Pulmonary artery endothelial cell (primary cell): Measurements from ENCODE around the gene BHLHE23. TPM values are rescaled to one million over a fixed set of nuclear protein-coding genes. Genes with fewer than 3 reads are reported as not detected.

Experiments
- DNase-seq: peaks from one replicate; pipeline ENCODE4 v3.0.0-alpha.2; 2011; ENCODE audit warnings: low read depth, low spot score
- total RNA-seq: library from RNA; depleted of rRNA; stranded (reverse); fragments of >200 nt; gene quantifications from 2 replicates; pipeline ENCODE4 v1.2.3, GENCODE V29; 2014

Gene BHLHE23
- total RNA-seq, 1 donor from 2014 or later, result not detected

DNA sequence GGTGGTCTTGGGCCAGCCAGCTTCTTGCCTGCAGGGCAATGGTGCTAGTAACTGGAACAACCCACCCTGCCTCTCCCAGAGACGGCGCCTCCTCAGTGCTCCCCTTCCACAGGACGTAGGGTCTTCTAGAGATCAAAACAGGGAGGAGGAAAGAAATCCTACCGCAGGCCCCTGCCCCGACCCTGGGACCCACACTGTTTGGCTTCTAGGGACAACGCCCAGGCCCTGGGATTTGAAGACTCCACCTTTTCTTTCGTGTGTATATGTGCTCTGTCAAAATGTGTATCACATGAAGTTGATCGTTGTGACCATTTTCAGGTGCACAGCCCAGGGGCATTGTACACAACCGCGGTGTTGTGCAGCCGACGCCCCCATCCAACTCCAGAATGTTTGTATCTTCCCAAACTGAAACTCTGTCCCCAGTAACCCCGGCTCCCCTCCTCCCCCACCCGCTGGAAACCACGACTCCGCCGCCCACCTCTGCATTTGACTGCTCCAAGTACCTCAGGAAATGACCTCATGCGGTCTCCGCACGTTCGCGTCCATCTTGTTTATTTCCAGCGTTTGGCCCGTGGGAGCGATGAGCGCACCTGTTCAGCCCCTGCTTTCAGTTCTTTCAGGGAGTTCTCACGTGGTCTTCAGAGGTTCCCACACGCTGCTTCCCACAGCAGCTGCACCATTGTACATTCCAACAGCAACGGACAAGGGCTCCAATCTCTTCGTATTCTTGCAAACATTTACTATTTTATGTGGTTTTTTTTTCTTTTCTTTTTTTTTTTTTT, 3.4 kb upstream of the BHLHE23 start:
- DNase-seq, result no peak

DNA sequence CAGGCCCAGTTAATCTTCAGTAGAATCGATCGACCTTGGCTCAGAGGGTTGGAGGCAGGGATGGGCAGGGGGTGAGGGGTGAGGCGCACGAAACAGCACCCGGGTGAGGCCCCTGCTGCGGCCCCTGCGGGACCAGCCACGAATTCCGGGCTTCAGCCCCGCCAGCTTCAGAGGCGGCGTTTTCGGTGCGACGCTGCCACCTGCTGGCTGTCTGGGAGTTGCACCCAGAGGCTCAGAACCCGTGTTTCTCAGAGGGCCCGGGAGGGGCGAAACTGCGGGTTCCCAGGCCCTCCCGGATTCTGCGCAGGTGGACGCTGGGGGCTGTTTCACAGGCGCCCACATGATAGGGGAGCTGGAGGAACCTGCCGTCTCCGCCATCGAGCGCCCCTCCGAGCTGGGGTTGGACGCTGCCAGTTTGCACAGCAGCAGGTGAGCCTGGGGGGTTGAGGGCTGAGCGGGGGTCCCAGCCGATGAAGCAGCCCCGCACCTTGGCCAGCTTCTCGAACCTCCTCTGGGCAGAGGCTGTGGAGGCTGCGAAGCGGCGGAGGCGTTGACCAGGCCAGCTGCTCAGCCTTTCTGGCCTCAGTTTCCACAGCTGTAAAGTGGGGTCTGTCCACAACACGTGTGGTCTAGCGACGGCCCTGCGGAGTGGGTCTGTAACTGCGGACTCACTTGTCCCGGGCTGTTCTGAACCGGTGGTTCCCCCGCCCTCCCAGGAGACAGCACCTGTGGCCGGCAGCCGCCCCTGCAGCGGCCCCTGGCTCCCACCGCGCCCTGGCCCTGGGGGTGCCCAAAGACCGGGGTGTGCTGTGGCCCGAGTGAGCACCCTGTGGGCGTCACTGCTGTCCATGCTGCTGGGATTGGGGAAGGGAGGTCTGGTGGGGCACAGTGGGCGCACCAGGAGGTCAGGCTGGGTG, 2.5 kb upstream of the BHLHE23 start:
- DNase-seq, result no peak

DNA sequence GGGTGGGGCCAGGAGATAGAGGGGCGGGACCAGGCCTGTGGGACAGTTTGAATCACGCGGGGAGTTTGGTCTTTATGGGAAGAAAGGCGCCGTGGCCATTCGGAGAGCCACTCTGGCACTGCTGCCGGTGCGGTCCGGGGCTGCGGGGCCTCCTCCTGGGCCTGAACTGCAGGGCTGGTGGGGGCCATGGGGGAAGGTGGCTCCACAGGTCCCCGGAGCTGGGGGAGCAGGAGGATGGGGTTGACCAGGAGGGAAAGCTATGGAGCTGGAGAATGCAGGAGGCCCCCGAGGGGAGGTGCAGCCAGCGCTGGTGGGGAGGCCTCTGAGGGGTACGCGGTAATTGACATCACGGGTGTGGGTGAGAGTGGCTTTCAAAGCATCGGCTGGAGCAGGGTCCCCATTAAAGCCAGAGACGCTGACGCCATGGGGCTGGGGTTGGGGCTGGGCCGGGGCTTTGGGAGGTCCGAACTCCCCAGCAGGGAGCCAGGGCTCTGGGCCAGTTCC, 1.8 kb upstream of the BHLHE23 start:
- no peak for DNase-seq

DNA sequence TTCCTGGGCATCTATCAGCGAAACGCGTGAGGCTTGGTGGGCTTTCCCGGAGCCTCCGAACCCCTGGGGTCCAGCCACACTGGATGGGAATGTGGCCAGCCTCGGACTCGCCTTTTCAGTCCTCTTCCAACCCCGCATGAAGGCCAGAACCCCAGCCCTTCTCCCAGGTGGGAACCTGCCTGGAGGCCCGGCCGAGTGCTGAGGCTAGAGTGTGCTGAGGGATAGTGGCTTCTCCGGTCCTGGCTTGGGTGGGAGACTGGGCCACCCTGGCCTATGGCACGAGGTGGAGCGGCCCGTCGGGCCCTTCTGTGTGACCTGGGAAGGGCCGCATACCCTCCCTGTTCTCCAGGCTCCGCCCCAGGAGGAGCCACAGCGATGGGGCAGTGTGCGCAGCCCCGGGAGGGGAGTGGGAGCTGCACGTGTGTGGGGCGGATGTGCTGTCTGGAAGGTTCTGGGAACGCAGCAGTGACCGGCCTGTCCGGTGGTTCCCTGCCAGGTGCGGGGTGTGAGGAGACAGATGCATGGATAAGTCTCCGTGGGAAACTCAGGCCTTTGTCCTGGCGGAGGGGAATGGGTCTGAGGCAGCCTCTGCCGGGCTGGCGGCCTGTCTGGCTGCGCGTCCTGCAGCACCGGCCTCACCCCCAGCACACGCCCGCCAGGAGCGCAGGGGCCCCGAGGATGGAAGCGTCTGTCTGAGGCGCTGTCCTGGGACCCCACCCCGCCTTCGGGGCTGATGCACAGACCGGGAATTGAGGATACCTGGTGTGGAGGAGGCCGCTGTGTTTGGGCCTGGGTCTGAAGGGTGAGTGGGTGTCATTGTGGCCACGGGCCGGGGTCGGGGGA, 1.1 kb upstream of the BHLHE23 start:
- DNase-seq, result no peak

DNA sequence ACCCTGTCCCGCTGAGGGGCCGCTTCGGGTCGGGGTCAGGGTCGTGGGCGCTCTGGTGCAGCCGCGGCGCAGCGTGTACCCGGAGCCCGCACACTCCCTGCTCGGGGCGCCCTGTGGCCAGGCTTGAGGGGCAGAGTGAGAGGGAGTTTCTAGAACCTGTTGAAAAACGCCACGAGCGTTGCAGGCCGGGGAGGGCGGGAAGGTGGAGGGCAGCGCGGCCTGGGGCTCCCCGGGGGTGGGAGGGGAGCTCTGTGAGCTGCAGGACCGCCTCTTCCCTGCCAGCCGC, 539 bp upstream of the BHLHE23 start:
- no peak for DNase-seq

DNA sequence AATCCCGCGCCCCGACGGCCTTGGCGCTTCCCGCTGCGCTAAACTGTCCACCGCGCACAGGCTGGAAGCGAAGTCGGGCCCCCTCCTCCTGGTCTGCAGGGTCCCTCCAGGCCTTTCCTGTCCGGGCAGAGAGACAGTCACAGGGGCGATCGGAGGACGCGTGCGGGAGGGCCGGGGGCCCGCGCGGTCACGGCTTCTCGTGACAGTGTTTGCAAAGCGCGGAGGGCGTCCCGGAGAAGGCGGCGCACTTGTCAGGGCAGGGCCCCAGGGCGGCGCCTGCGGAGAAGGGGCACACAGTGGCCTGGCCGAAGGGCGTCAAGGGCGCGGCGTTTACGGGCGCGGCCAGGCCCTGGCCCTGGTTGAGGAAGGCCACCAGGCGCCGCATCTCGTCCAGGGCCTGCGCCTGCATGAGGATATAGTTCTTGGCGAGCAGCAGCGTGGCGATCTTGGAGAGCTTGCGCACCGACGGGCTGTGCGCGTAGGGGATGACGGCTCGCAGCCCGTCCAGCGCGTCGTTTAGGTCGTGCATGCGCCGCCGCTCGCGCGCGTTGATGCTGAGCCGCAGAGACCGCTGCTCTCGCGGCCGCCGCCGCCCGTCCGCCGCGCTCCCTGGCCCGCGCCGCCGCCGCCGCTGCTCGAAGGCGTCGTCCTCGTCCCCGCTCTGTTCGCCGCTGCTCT, 763 bp downstream of the BHLHE23 start:
- DNase-seq, result no peak

DNA sequence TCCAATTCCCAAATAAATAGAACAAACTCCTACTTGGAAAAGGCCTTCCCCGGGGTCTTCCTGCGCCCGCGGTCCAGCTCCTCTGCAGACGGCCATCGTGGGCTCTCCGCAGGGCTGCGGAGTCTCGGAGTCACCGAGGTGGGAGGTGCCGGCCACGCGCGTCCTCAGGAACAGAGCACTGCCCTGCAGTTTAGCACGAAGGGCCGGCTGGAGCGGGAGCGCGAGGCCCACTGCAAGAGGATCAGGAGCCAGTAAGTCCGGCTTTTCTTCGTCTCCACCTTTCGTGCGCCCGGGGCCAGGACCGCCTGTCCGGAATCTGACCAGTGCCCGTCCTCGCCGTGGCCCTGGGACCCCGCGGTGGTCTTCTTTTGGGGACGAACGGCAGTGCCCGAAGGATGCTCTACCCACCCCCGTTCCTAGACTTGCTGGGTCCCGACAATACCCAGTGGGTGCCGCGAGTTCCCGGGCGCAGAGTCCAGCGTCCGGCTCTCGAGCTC, 1.4 kb downstream of the BHLHE23 start:
- no peak for DNase-seq

DNA sequence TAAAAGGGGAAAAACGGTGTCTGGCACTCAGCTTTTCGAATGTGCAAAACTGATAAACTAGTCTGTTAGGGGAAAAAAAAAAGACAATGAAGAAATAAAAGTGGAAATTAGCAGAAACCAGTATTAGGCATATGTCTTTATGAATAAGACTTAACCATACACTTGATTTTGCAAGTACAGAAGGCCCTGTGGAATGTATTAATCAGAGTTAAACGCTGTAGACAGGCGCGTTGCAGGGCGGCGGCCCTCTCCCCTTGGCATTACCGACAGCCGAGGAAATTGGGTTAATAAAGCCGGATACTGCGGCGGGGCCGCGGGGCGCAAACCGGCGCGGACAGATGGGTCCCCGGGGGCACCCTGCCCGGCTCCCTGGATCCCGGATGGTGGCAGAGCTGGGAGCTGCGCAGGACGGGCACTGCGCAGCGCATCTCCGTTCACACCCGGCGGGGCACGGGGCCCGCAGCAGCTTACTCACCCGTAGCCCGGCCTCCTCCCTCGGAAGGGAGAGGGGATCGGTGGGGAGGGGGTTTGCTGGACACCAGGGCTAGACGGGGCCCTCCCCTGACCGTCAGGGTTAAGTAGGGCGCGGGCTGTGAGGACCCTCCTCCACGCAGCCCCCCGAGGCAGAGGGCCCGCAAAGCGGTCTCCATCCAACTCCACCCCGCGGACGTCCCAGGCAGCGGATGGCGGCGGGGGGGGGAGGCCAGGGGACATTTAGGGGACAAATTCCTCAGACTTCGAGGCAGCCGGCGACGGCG, 2.0 kb downstream of the BHLHE23 start:
- DNase-seq, result no peak

DNA sequence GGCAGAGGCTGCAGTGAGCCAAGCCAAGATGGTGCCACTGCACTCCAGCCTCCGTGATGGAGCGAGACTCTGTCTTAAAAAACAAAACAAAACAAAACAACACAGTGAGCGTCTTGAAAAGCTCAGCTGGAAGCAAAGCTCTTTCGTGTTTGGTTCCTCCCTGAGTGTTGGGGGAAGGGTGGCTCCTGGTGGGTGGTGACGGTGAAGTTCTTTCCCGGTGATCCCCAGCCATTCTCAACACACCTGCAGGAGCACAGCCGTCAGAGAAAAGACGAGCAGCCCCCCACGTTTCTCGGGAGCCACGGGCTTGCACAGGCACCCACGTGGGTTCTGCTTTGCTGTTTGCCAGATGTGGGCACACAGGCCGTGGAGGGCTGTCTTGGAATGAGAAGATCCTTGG, 3.2 kb downstream of the BHLHE23 start:
- DNase-seq, result no peak

DNA sequence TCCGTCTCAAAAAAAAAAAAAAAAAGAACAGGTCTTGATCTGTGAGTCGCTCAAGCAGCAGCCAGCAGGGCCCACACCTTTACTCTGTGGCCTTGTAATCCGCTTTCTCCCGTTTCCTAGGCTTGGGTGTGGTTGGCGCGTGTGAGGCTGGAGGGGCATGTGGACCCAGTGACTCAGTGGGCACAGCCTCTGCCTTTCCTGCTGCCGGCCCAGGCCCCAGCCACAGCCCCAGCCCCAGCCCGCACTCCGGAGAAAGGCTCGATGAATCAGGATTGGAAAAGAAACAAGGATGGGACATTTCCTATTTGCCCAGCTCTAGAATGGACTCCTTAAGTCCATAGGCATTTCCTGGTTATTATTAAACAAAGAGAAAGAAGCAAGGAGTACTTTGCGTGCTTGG, 4.3 kb downstream of the BHLHE23 start:
- DNase-seq, result no peak

DNA sequence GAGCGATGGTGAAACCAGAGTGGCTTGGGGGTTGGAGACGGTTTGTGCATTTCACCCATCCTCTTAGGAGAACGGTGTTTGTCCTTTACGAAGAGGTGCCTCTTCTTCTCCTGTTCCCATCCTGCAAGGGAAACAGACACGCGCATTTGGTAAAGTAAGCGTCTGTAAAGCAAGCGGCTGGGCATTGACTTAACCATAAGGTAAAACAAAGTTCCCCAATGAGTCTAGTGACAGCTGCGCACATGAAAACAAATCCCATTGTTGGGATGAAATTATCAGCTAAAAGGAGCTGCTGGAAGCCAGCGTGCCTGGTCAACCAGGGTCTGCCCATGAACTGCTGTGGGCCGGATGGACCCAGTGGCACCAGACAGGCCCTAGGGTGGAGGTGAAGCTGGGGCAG, 5.8 kb downstream of the BHLHE23 start:
- no peak for DNase-seq

DNA sequence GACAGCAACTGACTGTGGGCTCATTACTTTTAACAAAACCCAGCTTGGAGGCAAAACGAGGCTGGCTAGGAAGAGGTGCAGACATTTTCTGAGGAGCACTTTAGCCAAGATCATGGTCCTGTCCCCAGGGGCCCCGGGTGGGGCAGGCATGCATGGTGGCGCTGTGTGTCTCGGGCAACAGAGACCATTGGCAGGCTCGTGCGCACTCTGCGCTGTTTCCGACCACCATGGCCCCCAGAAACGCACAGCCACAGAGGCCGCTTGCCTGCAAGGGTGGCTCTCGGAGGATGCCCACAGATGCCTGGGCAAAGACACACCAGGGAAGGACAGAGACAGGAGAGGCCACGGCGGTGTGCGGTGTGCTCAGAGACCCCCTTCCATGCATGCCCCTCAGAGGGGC, 6.7 kb downstream of the BHLHE23 start:
- no peak for DNase-seq

DNA sequence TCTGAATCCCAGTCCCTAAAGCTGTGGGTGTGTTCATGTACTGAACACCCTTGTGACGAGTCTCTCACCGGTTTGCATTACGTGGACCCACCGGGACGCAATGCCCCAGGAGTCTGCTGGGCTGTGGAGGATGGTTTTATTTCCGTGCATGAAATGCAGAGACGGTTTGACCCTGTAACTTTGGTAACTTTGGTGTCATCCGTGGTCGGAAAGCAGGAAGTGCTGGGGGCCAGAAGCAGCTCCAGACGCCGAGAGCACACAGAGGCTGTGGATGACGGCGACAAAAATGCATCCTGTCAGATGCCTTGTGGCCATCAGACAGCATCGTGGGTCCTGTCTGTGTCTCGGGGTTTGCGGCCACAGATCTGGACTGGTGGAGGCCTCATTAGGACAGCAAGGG, 7.2 kb downstream of the BHLHE23 start:
- no peak for DNase-seq

DNA sequence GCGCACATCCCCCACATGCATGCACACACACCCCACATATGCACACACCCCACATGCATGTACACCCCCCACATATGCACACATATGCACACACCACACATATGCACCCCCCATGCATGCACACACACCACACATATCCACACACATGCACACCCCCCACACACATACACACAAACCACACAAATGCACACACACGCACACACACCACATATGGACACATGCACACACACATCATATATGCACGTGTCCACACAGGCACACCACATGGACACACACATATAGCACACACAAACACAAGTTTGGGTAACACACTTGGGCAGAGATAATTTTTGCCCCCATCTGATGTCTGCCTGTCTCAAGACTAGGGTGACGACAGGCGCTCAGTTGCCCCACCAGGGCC, 8.3 kb downstream of the BHLHE23 start:
- DNase-seq, result no peak

DNA sequence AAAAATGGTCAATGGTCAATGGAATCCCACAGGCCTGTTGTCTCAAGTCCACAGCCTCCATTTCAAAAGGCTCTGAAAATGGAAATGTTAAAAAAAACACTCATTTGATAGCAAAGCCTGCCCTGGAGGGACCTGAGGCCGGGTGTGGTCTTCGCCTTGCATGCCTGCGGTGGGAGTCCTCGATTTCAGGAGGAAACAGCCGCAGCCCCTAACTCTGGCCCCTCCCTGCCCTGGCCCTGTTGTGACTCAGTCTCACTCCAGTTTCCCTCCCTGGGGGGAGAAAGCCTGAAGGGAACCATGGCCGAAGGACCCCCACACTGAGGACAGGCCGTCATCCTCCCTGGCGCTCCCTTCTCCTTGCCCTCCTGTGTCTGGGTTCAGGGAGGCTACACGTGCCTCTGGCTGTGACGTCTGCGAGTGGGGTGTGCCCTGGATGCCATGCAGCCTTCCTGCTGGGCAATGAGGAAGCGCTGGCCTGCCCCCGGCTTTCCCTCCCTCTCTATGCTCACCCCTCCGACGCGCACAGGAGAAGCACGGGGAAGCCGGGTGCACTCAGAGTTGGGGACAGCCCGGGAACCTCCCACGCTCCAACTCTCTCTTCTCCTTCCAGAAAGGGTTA, 9.2 kb downstream of the BHLHE23 start:
- no peak for DNase-seq

DNA sequence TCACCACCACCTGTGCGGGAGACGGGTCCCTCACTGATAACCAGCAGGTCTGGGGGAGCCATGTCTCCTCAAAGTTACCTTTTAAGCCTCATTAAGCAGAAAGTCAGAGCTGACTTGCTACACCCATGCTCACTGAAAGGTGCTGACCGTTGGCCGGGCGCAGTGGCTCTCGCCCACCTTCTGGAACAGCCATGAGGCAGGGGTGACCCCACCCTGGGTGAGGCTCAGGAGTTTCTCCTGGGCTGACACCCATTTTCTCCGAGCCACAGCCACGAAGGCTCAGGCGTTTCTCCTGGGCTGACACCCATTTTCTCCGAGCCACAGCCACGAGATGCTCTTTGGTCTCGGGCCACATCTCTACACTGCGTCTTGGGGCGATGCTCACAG, 10.2 kb downstream of the BHLHE23 start:
- no peak for DNase-seq

DNA sequence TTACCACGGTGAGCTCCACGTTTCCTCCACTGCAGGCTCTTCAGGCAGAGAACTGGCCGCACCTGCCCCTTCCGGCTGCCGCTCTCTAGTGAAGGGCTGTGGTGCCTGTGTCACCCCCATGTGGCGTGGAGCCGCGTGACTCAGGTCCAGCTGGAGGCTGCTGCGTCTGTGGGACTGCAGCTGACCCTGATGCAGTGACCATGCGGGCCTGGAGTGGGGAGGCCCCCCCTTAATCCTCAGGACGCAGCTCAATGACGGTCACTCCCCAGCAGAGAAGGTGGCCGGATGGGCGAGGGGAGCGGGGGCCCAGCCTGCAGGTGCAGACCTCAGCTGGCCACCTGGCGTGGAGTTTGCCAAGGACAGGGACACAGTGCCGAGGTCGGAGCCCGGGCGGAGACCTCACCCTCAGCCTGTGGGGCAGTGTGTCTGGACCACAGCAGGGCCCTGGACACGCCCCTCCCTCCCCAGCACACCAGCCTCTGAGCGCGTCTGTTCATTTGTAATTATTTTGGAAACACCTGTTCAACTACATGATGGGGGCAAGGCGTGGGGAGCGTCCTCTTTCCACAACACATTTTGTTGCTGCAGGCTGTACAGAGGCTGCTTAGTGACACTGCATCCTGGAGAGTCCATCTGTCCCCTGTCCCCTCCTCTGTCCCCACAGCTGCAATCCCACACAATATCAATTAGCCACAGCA, 10.7 kb downstream of the BHLHE23 start:
- no peak for DNase-seq

DNA sequence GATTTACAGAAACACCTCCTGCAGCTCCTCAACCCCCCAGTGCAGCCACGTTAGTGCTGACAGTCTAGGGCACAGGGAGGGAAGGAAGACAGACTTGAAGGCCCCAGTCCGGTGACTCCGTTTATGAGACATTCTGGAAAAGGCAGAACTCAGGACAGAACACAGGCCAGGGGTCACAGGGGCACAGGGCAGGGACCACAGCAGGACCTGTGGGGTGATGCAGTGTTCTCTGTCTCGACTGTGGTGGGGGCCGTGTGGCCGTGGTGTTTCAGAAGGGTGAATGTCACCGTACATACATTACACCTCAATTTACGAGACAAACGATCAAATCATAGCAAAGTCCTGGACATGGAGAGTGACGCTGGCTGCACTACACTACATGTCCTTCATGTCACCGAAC, 11.3 kb downstream of the BHLHE23 start:
- no peak for DNase-seq

DNA sequence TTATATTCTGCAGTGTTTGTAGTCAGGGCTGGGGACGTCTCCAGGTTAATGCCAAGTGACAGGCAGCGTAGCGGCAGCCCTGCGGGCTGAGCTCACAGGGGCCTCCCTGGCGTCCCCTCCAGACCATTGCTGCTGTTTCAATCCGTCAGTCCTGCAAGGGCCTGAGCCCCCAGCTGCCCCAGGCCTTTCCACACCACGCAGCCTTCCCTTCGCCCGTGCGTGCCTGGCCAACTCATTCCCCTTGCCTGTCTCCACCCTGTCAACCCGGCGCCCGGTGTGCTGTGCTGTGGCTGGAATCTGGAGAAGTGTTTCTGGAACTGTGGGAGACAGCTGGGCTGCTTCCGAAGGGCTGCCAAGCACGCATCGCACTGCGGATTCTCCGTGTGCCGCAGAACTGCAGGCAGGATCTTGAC, 11.9 kb downstream of the BHLHE23 start:
- DNase-seq, result no peak
